GM12892 (cell line): ENCODE data around the gene BSCL2.
A peak's percentile ranks its signal among the peaks of the same experiment; 100 is the strongest.

Experiments used
- POLR2A ChIP-seq: IDR thresholded peaks from 2 replicates; pipeline ENCODE4 v1.6.1; 2011; ENCODE audit warnings: low read depth, low read length, control low read depth
- POLR2AphosphoS5 ChIP-seq: IDR thresholded peaks from 2 replicates; pipeline ENCODE4 v1.6.1; 2011; ENCODE audit warnings: low read depth, low read length, control low read depth
- TAF1 ChIP-seq: IDR thresholded peaks from 2 replicates; pipeline ENCODE4 v1.6.1; 2011; ENCODE audit warnings: low read depth, mild to moderate bottlenecking, control low read depth, low read length, borderline replicate concordance

DNA sequence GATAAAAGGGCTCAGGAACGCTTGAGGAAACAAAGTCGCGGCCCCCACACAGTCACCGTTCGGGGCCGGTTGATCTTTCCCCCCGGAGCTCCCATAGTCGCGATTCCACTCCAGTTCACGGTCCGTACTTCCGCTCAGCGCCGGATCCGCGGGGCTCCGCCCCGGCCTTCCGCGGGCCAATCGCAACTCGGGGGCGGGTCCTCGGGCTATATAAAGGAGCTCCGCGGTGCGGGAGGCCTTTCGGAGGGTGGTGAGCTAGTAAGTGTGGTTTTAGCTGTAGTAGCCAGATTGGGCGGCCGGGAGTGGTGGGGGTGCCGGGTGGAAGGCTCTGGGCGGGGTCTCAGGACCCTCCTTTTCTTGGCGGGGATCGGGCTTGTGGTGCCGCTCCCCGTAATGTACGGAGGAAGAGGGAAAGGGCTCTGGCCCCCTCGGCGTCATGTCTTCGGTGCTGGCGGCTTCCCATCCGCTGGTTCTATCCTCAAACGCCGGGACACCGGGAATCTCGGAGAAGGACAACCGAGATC is 42.1 kb downstream of the BSCL2 start, which contains the start of the genes C11orf98 and CSKMT:
- TF ChIP-seq TAF1 (peak; percentile 98), POLR2AphosphoS5 (peak; percentile 99), POLR2A (peak; percentile 99)
